Skeletal muscle tissue (tissue), 4 donors: Measurements from ENCODE around the gene PRDX2. TPM values are rescaled to one million over a fixed set of nuclear protein-coding genes. Genes with fewer than 3 reads are reported as not detected.

Source experiments
- H3K27ac ChIP-seq: one replicate; pipeline ENCODE4 v1.7.0; 2013; ENCODE audit warnings: mild to moderate bottlenecking, low read depth, low read length, inconsistent platforms
- H3K27me3 ChIP-seq, 3 donors: one replicate each; pipeline ENCODE4 v1.7.0; 2013; ENCODE audit warnings: low read length in 3 of 3; ENCODE audit not compliant: control insufficient read depth in 3 of 3, insufficient read depth in 3 of 3
- H3K36me3 ChIP-seq, 3 donors: one replicate each; pipeline ENCODE4 v1.7.0; 2013; ENCODE audit warnings: low read length in 3 of 3; ENCODE audit not compliant: control insufficient read depth in 3 of 3, insufficient read depth in 3 of 3
- H3K4me1 ChIP-seq, 3 donors: one replicate each; pipeline ENCODE4 v1.7.0; 2013; ENCODE audit warnings: low read length in 3 of 3, mild to moderate bottlenecking in 3 of 3; ENCODE audit not compliant: control insufficient read depth in 3 of 3, insufficient read depth in 3 of 3
- H3K4me3 ChIP-seq, 3 donors: one replicate each; pipeline ENCODE4 v1.7.0; 2013; ENCODE audit warnings: low read length in 3 of 3
- H3K9ac ChIP-seq, 3 donors: one replicate each; pipeline ENCODE4 v1.7.0; 2013; ENCODE audit warnings: low read length in 3 of 3, mild to moderate bottlenecking in 3 of 3, moderate library complexity in 2 of 3, low read depth in 1 of 3
- H3K9me3 ChIP-seq, 3 donors: one replicate each; pipeline ENCODE4 v1.7.0; 2013; ENCODE audit warnings: low read length in 3 of 3; ENCODE audit not compliant: control insufficient read depth in 3 of 3
- total RNA-seq: library from RNA; depleted of rRNA; stranded (reverse); fragments of >200 nt; gene quantifications from one replicate; pipeline ENCODE4 v1.2.3, GENCODE V29; 2014
- donor health status: Osteomylitis.

PRDX2 gene
- total RNA-seq, 1 donor from 2014 or later: 207 TPM

GRCh38 chr19:12770922-12771321 lies 30.7 kb downstream of the PRDX2 start:
- no peaks in the 10 kb centered on the region for H3K27me3 ChIP-seq
- H3K9ac ChIP-seq: peak overlapping the region in 1 of 3 donors; percentile 25
- peaks cover 43 to 61% (median 55%) of the 10 kb centered on the region in 3 donors for H3K4me1 ChIP-seq
- no peaks in the 10 kb centered on the region for H3K9me3 ChIP-seq
- H3K36me3 ChIP-seq: peaks cover 11 to 26% (median 26%) of the 10 kb centered on the region in 3 donors
- H3K27ac ChIP-seq: no peak overlapping the region
- H3K4me3 ChIP-seq: no peak overlapping the region

GRCh38 chr19:12769689-12770088 lies 31.9 kb downstream of the PRDX2 start:
- Histone ChIP-seq H3K4me3 (no peak overlapping the region), H3K36me3 (peaks cover 14 to 37% (median 32%) of the 10 kb centered on the region in 3 donors), H3K27me3 (no peaks in the 10 kb centered on the region), H3K9ac (peak overlapping the region in 1 of 3 donors; percentile 54), H3K27ac (no peak overlapping the region), H3K9me3 (no peaks in the 10 kb centered on the region), H3K4me1 (peaks cover 38 to 58% (median 50%) of the 10 kb centered on the region in 3 donors)

GRCh38 chr19:12767666-12768065 lies 33.9 kb downstream of the PRDX2 start:
- H3K4me3 ChIP-seq: no peak overlapping the region
- H3K36me3 ChIP-seq: peaks cover 22 to 44% (median 40%) of the 10 kb centered on the region in 3 donors
- H3K4me1 ChIP-seq: peaks cover 19 to 39% (median 37%) of the 10 kb centered on the region in 3 donors
- no peak overlapping the region for H3K27ac ChIP-seq
- no peaks in the 10 kb centered on the region for H3K27me3 ChIP-seq
- H3K9ac ChIP-seq: no peak overlapping the region
- no peaks in the 10 kb centered on the region for H3K9me3 ChIP-seq

DNA sequence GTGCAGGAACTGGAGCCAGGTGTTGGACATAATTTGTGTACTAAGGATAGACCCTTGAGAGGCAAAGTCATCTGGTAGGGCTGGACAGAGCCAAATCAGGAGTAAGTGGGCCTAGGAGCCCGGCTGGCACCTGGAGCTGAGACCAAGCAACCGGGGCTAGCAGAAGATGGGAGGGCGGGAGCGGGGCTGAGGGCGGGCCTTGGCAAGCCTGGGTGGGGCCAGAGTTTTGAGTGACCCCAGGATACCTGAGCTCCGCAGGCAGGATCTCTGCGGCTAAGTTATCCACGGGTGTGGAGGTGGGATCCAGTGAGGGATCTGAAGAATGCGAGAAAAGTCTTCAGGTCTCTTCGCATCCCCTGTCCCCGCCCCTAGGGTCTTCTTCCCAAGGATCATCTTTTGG lies 34.5 kb downstream of the PRDX2 start:
- no peak overlapping the region for H3K4me3 ChIP-seq
- H3K9me3 ChIP-seq: no peaks in the 10 kb centered on the region
- H3K27me3 ChIP-seq: no peaks in the 10 kb centered on the region
- peaks cover 22 to 44% (median 40%) of the 10 kb centered on the region in 3 donors for H3K36me3 ChIP-seq
- no peak overlapping the region for H3K27ac ChIP-seq
- H3K4me1 ChIP-seq: peaks cover 14 to 35% (median 32%) of the 10 kb centered on the region in 3 donors
- no peak overlapping the region for H3K9ac ChIP-seq

GRCh38 chr19:12766051-12766521 lies 35.5 kb downstream of the PRDX2 start:
- H3K27ac ChIP-seq: no peak overlapping the region
- no peaks in the 10 kb centered on the region for H3K9me3 ChIP-seq
- H3K27me3 ChIP-seq: no peaks in the 10 kb centered on the region
- peaks cover 22 to 43% (median 41%) of the 10 kb centered on the region in 3 donors for H3K36me3 ChIP-seq
- peak overlapping the region; percentile 33 to 50 (median 40) for H3K9ac ChIP-seq
- H3K4me3 ChIP-seq: peak overlapping the region in 2 of 3 donors; percentile 56 to 67
- H3K4me1 ChIP-seq: peaks cover 6 to 26% (median 22%) of the 10 kb centered on the region in 3 donors

DNA sequence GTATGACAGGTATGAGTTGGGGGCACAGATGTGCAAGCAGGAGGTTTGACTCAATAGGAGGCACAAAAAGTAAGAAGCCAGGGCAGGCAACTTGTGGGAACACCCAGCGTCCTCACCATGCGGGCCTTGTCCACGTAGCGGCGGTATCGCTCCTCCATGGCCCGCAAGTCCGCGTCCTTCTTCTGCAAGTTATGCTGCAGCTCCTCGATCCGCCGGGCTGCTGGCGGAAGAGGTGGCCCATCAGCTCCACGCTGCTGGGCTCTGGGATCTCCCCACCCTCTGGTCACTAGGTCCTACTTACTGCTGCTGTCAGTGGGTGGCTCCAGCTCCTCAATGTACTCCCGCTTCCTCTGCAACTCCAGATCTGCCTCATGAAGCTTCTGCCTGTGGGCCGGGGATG lies 36.9 kb downstream of the PRDX2 start:
- peaks cover 0 to 12% (median 8%) of the 10 kb centered on the region in 3 donors for H3K4me1 ChIP-seq
- H3K4me3 ChIP-seq: no peak overlapping the region
- H3K9me3 ChIP-seq: no peaks in the 10 kb centered on the region
- H3K27me3 ChIP-seq: no peaks in the 10 kb centered on the region
- H3K9ac ChIP-seq: no peak overlapping the region
- peaks cover 16 to 36% (median 31%) of the 10 kb centered on the region in 3 donors for H3K36me3 ChIP-seq
- no peak overlapping the region for H3K27ac ChIP-seq

GRCh38 chr19:12763100-12763499 lies 38.5 kb downstream of the PRDX2 start:
- Histone ChIP-seq H3K36me3 (peaks cover 16 to 35% (median 28%) of the 10 kb centered on the region in 3 donors), H3K27ac (no peak overlapping the region), H3K27me3 (no peaks in the 10 kb centered on the region), H3K9ac (peak overlapping the region in 1 of 3 donors; percentile 40), H3K9me3 (no peaks in the 10 kb centered on the region), H3K4me3 (no peak overlapping the region), H3K4me1 (peaks cover 0 to 10% (median 8%) of the 10 kb centered on the region in 3 donors)

GRCh38 chr19:12759686-12760085 lies 41.9 kb downstream of the PRDX2 start:
- H3K9me3 ChIP-seq: no peaks in the 10 kb centered on the region

DNA sequence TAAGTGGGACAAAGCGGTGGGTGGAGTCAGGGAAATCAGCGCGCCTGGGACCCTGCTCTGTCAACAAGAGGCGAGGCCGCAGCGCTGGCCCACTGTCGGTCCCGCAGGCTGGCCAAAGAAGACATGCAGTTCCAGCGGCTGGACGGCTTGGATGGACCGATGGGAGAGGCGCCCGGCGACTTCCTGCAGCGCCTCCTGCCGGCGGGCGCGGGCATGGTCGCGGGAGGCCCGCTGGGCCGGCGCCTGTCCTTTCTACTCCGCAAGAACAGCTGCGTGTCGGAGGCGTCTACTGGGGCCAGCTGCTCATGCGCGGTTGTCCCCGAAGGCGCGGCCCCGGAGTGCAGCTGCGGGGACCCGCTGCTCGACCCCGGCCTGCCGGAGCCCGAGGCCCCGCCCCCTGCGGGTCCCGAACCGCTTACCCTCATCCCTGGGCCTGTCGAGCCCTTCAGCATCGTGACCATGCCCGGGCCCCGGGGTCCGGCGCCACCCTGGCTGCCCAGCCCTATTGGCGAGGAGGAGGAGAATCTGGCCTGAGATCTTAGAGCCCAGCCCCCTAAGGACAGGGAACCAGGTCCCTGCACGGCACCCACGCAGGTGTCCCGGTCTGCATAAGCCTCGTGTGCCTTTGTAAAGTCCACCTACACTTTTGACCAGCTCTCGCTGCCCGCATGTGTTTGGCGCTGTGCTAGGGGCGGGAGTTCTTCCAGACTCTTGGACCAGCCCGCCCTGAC lies 43.9 kb downstream of the PRDX2 start:
- H3K9ac ChIP-seq: peak overlapping the region in 1 of 3 donors; percentile 62
- H3K27ac ChIP-seq: no peak overlapping the region

More at GRCh38 chr19:12759686-12760085, 41.9 kb downstream of the PRDX2 start:
- H3K36me3 ChIP-seq: peaks cover 8 to 12% (median 11%) of the 10 kb centered on the region in 3 donors
- H3K27ac ChIP-seq: no peak overlapping the region
- no peak overlapping the region for H3K9ac ChIP-seq
- no peak overlapping the region for H3K4me3 ChIP-seq
- peaks cover 0 to 14% (median 7%) of the 10 kb centered on the region in 3 donors for H3K4me1 ChIP-seq
- peaks cover 2 to 14% (median 8%) of the 10 kb centered on the region in 3 donors for H3K27me3 ChIP-seq

More for the DNA sequence above, 43.9 kb downstream of the PRDX2 start:
- Histone ChIP-seq H3K36me3 (peaks cover 0 to 6% (median 0%) of the 10 kb centered on the region in 3 donors), H3K4me1 (peaks cover 0 to 7% (median 6%) of the 10 kb centered on the region in 3 donors), H3K9me3 (no peaks in the 10 kb centered on the region), H3K4me3 (peak overlapping the region; percentile 26 to 54 (median 43)), H3K27me3 (peaks cover 12 to 25% (median 22%) of the 10 kb centered on the region in 3 donors)
